ENCODE data around the gene GNPTG.

DNA sequence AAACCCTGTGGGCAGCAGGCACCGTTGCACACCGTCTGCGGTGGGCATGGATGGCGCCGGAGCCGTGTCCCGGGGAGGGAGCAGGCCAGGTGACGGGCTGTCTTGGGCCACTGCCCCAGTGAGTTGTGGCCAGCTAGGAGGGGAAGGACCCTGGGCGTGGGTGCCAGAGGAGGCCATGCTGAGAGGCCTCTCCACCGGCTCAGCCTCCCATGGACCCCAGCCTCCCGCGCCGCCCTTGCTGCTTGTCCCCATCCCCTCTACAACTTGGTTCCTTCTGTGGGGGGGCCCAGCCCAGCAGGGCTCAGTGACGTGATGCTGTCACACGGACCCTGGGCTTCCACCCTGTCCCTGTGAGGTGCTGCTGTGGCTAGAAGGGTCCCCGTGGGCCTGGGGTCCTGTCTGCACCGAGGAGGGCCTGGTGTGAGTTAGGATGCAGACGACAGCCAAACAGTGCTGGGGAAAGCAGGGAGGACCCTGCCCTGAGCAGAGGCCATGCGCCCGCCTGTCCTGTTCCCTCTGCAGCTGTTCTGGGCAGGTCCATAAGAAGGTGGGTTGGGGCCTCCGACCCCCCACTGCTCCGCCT, 31.0 kb upstream of the GNPTG start:
- TF ChIP-seq, protein P1, sequence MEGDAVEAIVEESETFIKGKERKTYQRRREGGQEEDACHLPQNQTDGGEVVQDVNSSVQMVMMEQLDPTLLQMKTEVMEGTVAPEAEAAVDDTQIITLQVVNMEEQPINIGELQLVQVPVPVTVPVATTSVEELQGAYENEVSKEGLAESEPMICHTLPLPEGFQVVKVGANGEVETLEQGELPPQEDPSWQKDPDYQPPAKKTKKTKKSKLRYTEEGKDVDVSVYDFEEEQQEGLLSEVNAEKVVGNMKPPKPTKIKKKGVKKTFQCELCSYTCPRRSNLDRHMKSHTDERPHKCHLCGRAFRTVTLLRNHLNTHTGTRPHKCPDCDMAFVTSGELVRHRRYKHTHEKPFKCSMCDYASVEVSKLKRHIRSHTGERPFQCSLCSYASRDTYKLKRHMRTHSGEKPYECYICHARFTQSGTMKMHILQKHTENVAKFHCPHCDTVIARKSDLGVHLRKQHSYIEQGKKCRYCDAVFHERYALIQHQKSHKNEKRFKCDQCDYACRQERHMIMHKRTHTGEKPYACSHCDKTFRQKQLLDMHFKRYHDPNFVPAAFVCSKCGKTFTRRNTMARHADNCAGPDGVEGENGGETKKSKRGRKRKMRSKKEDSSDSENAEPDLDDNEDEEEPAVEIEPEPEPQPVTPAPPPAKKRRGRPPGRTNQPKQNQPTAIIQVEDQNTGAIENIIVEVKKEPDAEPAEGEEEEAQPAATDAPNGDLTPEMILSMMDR (IDR thresholded peaks at IDR 0.05) = no peak
- no peak for TF ChIP-seq EZH2 (IDR thresholded peaks at IDR 0.05; ENCODE audit: borderline replicate concordance, insufficient read depth, low read depth, low read length, poor library complexity, severe bottlenecking)
